HCT116 (cell line): Measurements from ENCODE around the gene VWA5A. TPM values are rescaled to one million over a fixed set of nuclear protein-coding genes. Genes with fewer than 3 reads are reported as not detected.

Source experiments
- ATAC-seq: fragments of 200-7000 bp; cut with Tn5 transposase; 2 replicates; pipeline ENCODE4 v1.9.1; 2020; ENCODE audit warnings: mild to moderate bottlenecking, moderate library complexity
- BruUV-seq: library from RNA; stranded (reverse); fragments of 400-500 nt; replicated peaks from 2 replicates; lab custom pipeline; 2021; lab: Mats Ljungman, UMichigan
- CTCF ChIA-PET: fragments of 300-600 bp; sonication (Branson Sonifier 250); formaldehyde crosslinking; loops from one replicate; lab custom pipeline; 2021; ENCODE audit warnings: antibody characterized with exemption; lab: Charles Lee
- POLR2A ChIA-PET: fragments of 300-600, 350-600 bp; sonication (Branson Sonifier 250); formaldehyde crosslinking; loops from one replicate; lab custom pipeline; 2021; ENCODE audit warnings: antibody characterized with exemption; lab: Charles Lee
- RAD21 ChIA-PET, 2 experiments: fragments of 300-600 bp; sonication (Branson Sonifier 250); formaldehyde crosslinking; loops; one replicate each; lab custom pipeline; 2023; ENCODE audit warnings: low total read pairs in 2 of 2; ENCODE audit not compliant: uncharacterized antibody in 2 of 2, unreplicated experiment in 2 of 2, low non-redundant PET in 1 of 2; lab: Charles Lee
- DNase-seq: peaks from one replicate; pipeline ENCODE4 v3.0.0-alpha.2; 2010; ENCODE audit warnings: low read depth, low spot score
- H2AFZ ChIP-seq: fragments of 200-600 bp; shearing (Covaris generic), sonication (generic); 2 replicates; pipeline ENCODE4 v1.6.1; 2017; ENCODE audit warnings: low read depth, mixed run types, mixed read lengths, antibody characterized with exemption, low read length; ENCODE audit not compliant: poor library complexity, severe bottlenecking
- H3K27ac ChIP-seq: 2 replicates; pipeline ENCODE4 v1.5.1; 2012; ENCODE audit warnings: low read depth, low read length
- H3K27me3 ChIP-seq: fragments of 200-600 bp; sonication (generic); 2 replicates; pipeline ENCODE4 v1.6.1; 2016; ENCODE audit warnings: mixed run types, low read length, mixed read lengths; ENCODE audit not compliant: insufficient read depth
- H3K36me3 ChIP-seq, 2 experiments: fragments of 200-500 bp in 1 of 2; fragments of 200-600 bp in 1 of 2; sonication (Bioruptor generic) in 1 of 2; sonication (generic) in 1 of 2; 2 replicates each; pipeline versions ENCODE4 v1.5.1 to v1.6.1; 2014 to 2016; ENCODE audit warnings: low read length in 2 of 2, inconsistent platforms in 1 of 2, mixed read lengths in 1 of 2, mixed run types in 1 of 2; ENCODE audit not compliant: insufficient read depth in 2 of 2, control insufficient read depth in 1 of 2
- H3K4me1 ChIP-seq, 2 experiments: fragments of 200-600 bp in 1 of 2; sonication (generic) in 1 of 2; 2 replicates each; pipeline versions ENCODE4 v1.5.1 to v1.6.1; 2012 to 2017; ENCODE audit warnings: low read length in 2 of 2, inconsistent platforms in 1 of 2, mild to moderate bottlenecking in 1 of 2, mixed read lengths in 1 of 2, mixed run types in 1 of 2, moderate library complexity in 1 of 2; ENCODE audit not compliant: insufficient read depth in 2 of 2, control insufficient read depth in 1 of 2
- H3K4me2 ChIP-seq: fragments of 200-600 bp; sonication (generic); 2 replicates; pipeline ENCODE4 v1.6.1; 2017; ENCODE audit warnings: mixed run types, low read length, mixed read lengths
- H3K4me3 ChIP-seq, 2 experiments: fragments of 200-600 bp in 1 of 2; sonication (generic) in 1 of 2; replicated peaks in 1 of 2; 2 replicates each; pipeline ENCODE4 v1.5.1; 2011 to 2016; ENCODE audit warnings: low read length in 2 of 2, control low read depth in 1 of 2, low read depth in 1 of 2, mild to moderate bottlenecking in 1 of 2, mixed read lengths in 1 of 2, mixed run types in 1 of 2
- H3K79me2 ChIP-seq: fragments of 200-600 bp; sonication (generic); 2 replicates; pipeline ENCODE4 v1.6.1; 2017; ENCODE audit warnings: mild to moderate bottlenecking, mixed run types, low read length, moderate library complexity, mixed read lengths; ENCODE audit not compliant: insufficient read depth
- H3K9ac ChIP-seq: fragments of 200-600 bp; sonication (generic); 2 replicates; pipeline ENCODE4 v1.6.1; 2016; ENCODE audit warnings: low read length, mixed read lengths
- H3K9me2 ChIP-seq: fragments of 200-600 bp; sonication (generic), shearing (Covaris generic); 2 replicates; pipeline ENCODE4 v1.6.1; 2017; ENCODE audit warnings: mixed run types, mild to moderate bottlenecking, moderate library complexity; ENCODE audit not compliant: insufficient read depth
- H3K9me3 ChIP-seq, 2 experiments: fragments of 200-500 bp in 1 of 2; fragments of 200-600 bp in 1 of 2; sonication (Bioruptor generic) in 1 of 2; sonication (generic) in 1 of 2; 2 replicates each; pipeline ENCODE4 v1.6.1; 2014 to 2017; ENCODE audit warnings: low read length in 2 of 2, mixed read lengths in 2 of 2, inconsistent platforms in 1 of 2, low read depth in 1 of 2, mild to moderate bottlenecking in 1 of 2, mixed run types in 1 of 2, moderate library complexity in 1 of 2; ENCODE audit not compliant: control insufficient read depth in 1 of 2, insufficient read depth in 1 of 2
- H4K20me1 ChIP-seq: fragments of 200-600 bp; sonication (generic), shearing (Covaris generic); 2 replicates; pipeline ENCODE4 v1.6.1; 2017; ENCODE audit warnings: mixed run types, mild to moderate bottlenecking, moderate library complexity; ENCODE audit not compliant: insufficient read depth
- CBX3 ChIP-seq: IDR thresholded peaks from 2 replicates; pipeline ENCODE4 v1.6.1; 2012; ENCODE audit warnings: low read depth
- EGR1 ChIP-seq: IDR thresholded peaks from 2 replicates; pipeline ENCODE4 v1.6.1; 2012; ENCODE audit warnings: low read depth
- ELF1 ChIP-seq: IDR thresholded peaks from 2 replicates; pipeline ENCODE4 v1.6.1; 2012; ENCODE audit warnings: low read depth, borderline replicate concordance
- EZH2 ChIP-seq: fragments of 200-600 bp; sonication (generic); IDR thresholded peaks from 2 replicates; pipeline ENCODE4 v1.6.1; 2017; ENCODE audit warnings: antibody characterized with exemption, mixed run types
- EZH2phosphoT487 ChIP-seq: fragments of 200-600 bp; IDR thresholded peaks from 2 replicates; pipeline ENCODE4 v1.6.1; 2018; ENCODE audit warnings: antibody characterized with exemption, borderline replicate concordance
- FOSL1 ChIP-seq: IDR thresholded peaks from 2 replicates; pipeline ENCODE4 v1.6.1; 2012; ENCODE audit warnings: low read depth
- JUND ChIP-seq: IDR thresholded peaks from 2 replicates; pipeline ENCODE4 v1.6.1; 2012
- POLR2AphosphoS5 ChIP-seq: IDR thresholded peaks from 2 replicates; pipeline ENCODE4 v1.6.1; 2011; ENCODE audit warnings: mild to moderate bottlenecking, low read depth, low read length, moderate library complexity
- RAD21 ChIP-seq: IDR thresholded peaks from 2 replicates; pipeline ENCODE4 v1.6.1; 2012; ENCODE audit warnings: low read depth, mild to moderate bottlenecking
- SIN3A ChIP-seq: IDR thresholded peaks from 2 replicates; pipeline ENCODE4 v1.6.1; 2012; ENCODE audit warnings: low read depth
- SP1 ChIP-seq: IDR thresholded peaks from 2 replicates; pipeline ENCODE4 v1.6.1; 2012; ENCODE audit warnings: low read depth
- SRF ChIP-seq: IDR thresholded peaks from 2 replicates; pipeline ENCODE4 v1.6.1; 2012; ENCODE audit warnings: low read depth
- TCF7L2 ChIP-seq: IDR thresholded peaks from 2 replicates; pipeline ENCODE4 v1.7.0; 2011; ENCODE audit warnings: borderline replicate concordance, inconsistent platforms; ENCODE audit not compliant: insufficient read depth, insufficient read length; ENCODE audit errors: extremely low read depth
- YY1 ChIP-seq: IDR thresholded peaks from 2 replicates; pipeline ENCODE4 v1.6.1; 2011; ENCODE audit warnings: low read length, low read depth, moderate library complexity, mild to moderate bottlenecking; ENCODE audit not compliant: insufficient replicate concordance; ENCODE audit errors: extremely low read depth
- ZFX ChIP-seq: fragments of 450-650 bp; IDR thresholded peaks from 2 replicates; pipeline ENCODE4 v1.6.1; 2017
- ZNF274 ChIP-seq: fragments of 200-500 bp; sonication (Bioruptor generic); IDR thresholded peaks from 2 replicates; pipeline ENCODE4 v1.6.1; 2014; ENCODE audit warnings: mild to moderate bottlenecking, low read depth, low read length, inconsistent platforms
- intact Hi-C: fragments of 100-400 bp; cut with micrococcal nuclease; formaldehyde crosslinking; loops from 2 replicates; pipeline ENCODE4 v1.10.0; 2022
- total RNA-seq: library from RNA; stranded (reverse); gene quantifications from one replicate; pipeline ENCODE4 v1.2.1, GENCODE V29; 2021; ENCODE audit not compliant: unreplicated experiment
- TF ChIP-seq, protein P1 (sequence below): IDR thresholded peaks from 2 replicates; pipeline ENCODE4 v1.6.1; 2012
- TF ChIP-seq, protein P2 (sequence below): IDR thresholded peaks from 2 replicates; pipeline ENCODE4 v1.6.1; 2011; ENCODE audit warnings: mild to moderate bottlenecking, low read length, moderate library complexity; ENCODE audit not compliant: insufficient replicate concordance; ENCODE audit errors: extremely low read depth
- TF ChIP-seq, protein P3 (sequence below): IDR thresholded peaks from 2 replicates; pipeline ENCODE4 v1.6.1; 2012

VWA5A gene
- total RNA-seq, 1 experiment from 2014 or later: 5.0 TPM

- TF ChIP-seq YY1 (no peak), ZFX (no peak), ELF1 (no peak), TCF7L2 (no peak), SP1 (no peak), ZNF274 (no peak), EZH2 (no peak), EZH2phosphoT487 (no peak), POLR2AphosphoS5 (no peak), SIN3A (no peak), SRF (no peak), RAD21 (no peak), JUND (no peak), EGR1 (no peak), CBX3 (no peak), FOSL1 (no peak)
- TF ChIP-seq, protein P1, sequence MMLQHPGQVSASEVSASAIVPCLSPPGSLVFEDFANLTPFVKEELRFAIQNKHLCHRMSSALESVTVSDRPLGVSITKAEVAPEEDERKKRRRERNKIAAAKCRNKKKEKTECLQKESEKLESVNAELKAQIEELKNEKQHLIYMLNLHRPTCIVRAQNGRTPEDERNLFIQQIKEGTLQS: no peak
- TF ChIP-seq, protein P2, sequence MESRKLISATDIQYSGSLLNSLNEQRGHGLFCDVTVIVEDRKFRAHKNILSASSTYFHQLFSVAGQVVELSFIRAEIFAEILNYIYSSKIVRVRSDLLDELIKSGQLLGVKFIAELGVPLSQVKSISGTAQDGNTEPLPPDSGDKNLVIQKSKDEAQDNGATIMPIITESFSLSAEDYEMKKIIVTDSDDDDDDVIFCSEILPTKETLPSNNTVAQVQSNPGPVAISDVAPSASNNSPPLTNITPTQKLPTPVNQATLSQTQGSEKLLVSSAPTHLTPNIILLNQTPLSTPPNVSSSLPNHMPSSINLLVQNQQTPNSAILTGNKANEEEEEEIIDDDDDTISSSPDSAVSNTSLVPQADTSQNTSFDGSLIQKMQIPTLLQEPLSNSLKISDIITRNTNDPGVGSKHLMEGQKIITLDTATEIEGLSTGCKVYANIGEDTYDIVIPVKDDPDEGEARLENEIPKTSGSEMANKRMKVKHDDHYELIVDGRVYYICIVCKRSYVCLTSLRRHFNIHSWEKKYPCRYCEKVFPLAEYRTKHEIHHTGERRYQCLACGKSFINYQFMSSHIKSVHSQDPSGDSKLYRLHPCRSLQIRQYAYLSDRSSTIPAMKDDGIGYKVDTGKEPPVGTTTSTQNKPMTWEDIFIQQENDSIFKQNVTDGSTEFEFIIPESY: no peak
- TF ChIP-seq, protein P3, sequence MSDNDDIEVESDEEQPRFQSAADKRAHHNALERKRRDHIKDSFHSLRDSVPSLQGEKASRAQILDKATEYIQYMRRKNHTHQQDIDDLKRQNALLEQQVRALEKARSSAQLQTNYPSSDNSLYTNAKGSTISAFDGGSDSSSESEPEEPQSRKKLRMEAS: no peak
- no peak for ATAC-seq
- ChIA-PET CTCF (no interaction called here), POLR2A (no interaction called here), RAD21 (no interaction called here)
- H3K27ac ChIP-seq: no peak overlapping the region
- H4K20me1 ChIP-seq: no peaks in the 10 kb centered on the region
- BruUV-seq: no TSS peak
- no peaks in the 10 kb centered on the region for H3K9me3 ChIP-seq
- H3K4me2 ChIP-seq: no peak overlapping the region
- no peaks in the 10 kb centered on the region for H3K9me2 ChIP-seq
- no peaks in the 10 kb centered on the region for H3K4me1 ChIP-seq
- no peak overlapping the region for H3K9ac ChIP-seq
- intact Hi-C loops: no loop called here
- peaks cover 29% of the 10 kb centered on the region for H3K27me3 ChIP-seq
- H3K4me3 ChIP-seq: no peak overlapping the region
- H3K36me3 ChIP-seq: no peaks in the 10 kb centered on the region
- H3K79me2 ChIP-seq: no peaks in the 10 kb centered on the region
- H2AFZ ChIP-seq: no peak overlapping the region
- DNase-seq: no peak
Measured at GRCh38 chr11:124109377-124109776, 5.9 kb upstream of the VWA5A start.
